Urothelium cell line (cell line): ENCODE results near the gene PAGR1.
"Not testable (repeated sequence)": the region's sequence is repeated elsewhere in the genome, so short reads cannot be mapped to it uniquely, and the experiment has no call there.

Source experiments
- DNase-seq: peaks from one replicate; pipeline ENCODE4 v3.0.0; 2011; ENCODE audit warnings: low spot score, mixed read lengths
- FAIRE-seq: peaks from 2 replicates; lab custom pipeline; 2011; peaks lifted over from hg19 to GRCh38; lab: Jason Lieb, UNC

Gene PAGR1

DNA sequence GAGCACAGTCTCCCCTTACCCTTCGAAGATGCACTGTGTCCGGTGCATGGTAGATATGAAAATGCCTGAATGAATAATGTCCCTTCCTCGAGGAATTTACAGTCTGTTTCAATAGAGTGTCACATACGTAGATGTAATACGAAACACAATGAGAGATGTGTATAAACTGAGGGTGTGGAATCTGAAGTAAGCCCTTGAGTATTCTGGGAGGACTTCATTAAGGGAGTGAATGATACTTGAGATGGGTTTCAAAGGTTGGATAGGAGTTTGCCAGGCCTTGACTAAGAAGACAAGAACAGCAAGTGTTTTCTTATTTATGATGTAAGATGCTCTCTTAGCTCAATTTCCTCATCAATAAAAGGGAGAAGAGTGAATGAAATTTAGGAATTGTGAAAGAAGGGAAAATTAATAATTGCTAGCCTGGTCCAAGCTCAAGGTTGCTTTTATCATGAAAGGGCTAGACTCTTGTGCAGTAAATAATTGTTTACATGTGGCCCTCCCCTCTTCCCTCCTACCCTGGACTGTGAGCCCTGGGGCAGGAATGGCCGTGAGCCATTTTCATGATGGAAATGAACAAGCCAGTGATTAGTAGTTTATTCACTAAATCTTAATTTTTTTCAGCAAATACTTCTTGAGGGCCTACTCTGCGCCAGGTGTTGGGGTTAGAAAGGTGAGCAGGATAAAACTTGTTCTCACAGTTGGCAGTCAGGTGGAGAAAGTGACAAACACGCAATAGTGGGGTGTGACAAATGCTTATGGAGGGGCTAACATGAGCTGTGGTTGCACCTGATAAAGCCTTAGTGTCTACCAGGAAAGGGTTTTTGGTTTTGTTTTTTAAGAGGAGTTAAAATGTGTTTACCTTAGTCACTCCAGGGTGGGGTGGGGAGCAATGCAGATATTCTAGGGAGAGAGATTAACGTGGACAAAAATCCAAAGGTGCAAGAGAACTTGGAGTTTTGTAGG is 23.8 kb upstream of the PAGR1 start:
- FAIRE-seq: no peak
- DNase-seq: no peak

- FAIRE-seq, DNase-seq: not testable (repeated sequence)
Measured at GRCh38 chr16:29793153-29793552, 22.8 kb upstream of the PAGR1 start.

DNA sequence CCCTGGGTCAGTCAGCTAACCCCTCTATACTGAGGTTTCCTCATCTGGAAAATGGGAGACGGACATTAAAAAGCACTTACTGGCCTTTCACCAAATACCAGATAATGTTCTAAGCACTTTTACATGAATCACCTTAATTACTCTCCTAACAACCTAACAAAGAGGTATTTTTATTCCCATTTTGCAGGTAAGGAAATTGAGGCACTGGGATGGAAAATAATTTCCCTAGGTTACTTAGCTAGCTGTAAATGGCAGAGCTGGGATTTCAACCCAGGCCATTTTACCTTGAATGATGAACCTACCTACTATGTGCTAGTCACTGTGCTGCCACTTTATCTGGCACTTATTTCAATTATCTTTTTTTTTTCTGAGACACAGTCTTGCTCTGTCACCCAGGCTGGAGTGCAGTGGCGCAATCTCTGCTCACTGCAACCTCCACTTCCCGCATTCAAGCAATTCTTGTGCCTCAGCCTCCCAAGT is 21.7 kb upstream of the PAGR1 start:
- FAIRE-seq (no peak), DNase-seq (no peak)

- DNase-seq (no peak), FAIRE-seq (no peak)
Measured at GRCh38 chr16:29802416-29802935, 13.5 kb upstream of the PAGR1 start.

- no peak for DNase-seq
- no peak for FAIRE-seq
Measured at GRCh38 chr16:29804020-29804419, 11.9 kb upstream of the PAGR1 start.

DNA sequence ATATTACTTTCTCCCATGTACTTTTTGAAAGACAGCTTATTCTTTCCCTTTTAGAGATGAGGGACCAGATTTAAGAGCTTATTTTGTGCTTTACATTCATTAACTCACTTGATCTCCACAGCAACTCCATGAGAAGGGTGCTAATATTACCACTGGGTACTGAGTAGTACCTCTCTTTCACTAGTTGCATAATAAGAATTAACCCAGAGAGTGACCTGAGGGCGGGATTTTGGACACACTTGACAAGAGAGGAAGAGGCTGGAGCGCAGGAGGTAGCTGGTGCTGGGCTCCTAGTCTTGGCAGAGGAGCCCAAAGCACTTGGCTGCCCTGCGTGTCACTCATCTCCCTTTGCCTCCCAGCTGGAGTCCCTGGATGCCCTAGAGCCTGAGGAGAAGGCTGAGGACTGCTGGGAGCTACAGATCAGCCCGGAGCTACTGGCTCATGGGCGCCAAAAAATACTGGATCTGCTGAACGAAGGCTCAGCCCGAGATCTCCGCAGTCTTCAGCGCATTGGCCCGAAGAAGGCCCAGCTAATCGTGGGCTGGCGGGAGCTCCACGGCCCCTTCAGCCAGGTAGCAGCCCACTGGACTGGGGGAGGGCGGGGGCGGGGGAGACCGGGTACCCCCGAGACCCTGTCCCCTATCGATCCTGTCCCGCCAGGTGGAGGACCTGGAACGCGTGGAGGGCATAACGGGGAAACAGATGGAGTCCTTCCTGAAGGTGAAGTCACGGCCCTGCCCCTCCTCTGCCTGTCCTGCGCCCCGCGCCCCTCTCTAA is 11.3 kb upstream of the PAGR1 start:
- FAIRE-seq: no peak
- DNase-seq: no peak

- DNase-seq: peak; percentile 86
- FAIRE-seq: peak; percentile 90
Measured at GRCh38 chr16:29805232-29806098, 10.5 kb upstream of the PAGR1 start.

DNA sequence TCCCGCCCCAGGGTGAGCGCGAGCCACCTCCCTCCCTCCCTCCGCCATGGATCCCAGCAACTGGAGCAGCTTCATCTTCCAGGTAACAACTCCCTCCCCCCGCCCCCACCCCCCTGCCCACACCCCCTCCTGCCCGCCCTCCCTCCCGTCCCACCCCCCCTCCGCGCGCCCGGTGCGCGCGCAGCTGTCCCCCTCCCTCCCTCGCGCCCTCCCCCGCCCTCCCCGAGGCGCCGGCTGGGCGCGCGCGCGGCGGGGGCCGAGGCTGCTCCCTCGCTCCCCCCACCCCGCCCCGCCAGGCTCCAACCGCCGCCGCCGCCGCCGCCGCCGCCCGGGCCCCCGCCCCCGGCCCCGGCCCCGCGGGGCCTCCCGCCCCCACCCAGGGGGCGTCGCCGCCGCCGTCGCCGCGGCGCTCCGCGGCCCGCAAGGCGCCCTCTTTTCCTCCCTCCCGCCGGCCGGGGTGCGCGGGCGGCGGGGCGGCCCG is 9.8 kb upstream of the PAGR1 start, which contains the start of gene MAZ:
Gene MAZ (plus strand): TSS at position 431 of the 481 bp plus-strand sequence. CDS start 173 bp downstream, outside the sequence.
- DNase-seq (no peak), FAIRE-seq (no peak)

GRCh38 chr16:29806641-29807425 is 9.1 kb upstream of the PAGR1 start:
- DNase-seq: no peak
- FAIRE-seq: no peak

DNA sequence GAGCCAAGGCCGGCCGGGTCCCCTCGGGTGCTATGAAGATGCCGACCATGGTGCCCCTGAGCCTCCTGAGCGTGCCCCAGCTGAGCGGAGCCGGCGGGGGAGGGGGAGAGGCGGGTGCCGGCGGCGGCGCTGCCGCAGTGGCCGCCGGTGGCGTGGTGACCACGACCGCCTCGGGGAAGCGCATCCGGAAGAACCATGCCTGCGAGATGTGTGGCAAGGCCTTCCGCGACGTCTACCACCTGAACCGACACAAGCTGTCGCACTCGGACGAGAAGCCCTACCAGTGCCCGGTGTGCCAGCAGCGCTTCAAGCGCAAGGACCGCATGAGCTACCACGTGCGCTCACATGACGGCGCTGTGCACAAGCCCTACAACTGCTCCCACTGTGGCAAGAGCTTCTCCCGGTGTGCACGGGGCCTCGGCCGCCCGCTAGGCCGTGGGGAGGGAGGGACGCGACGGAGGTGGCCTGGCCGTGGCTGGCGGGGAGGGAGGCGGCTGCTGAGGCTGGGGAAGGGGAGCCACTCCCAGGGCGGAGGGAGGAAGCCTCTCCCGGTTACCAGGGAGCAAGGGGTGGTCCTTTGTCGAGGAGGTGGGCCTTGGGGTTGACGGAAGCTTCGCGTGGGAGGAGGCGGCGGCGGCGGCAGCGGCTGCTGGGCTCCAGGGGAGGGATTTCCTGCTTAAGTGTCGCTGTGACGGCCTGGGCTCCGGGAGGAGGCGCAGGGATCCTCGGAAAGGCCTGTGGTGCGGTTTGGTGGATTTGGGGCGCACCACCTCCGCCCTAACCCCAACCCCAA is 8.3 kb upstream of the PAGR1 start:
- peak; percentile 73 for FAIRE-seq
- no peak for DNase-seq

GRCh38 chr16:29808219-29808900 is 7.6 kb upstream of the PAGR1 start:
- no peak for FAIRE-seq
- DNase-seq: no peak

DNA sequence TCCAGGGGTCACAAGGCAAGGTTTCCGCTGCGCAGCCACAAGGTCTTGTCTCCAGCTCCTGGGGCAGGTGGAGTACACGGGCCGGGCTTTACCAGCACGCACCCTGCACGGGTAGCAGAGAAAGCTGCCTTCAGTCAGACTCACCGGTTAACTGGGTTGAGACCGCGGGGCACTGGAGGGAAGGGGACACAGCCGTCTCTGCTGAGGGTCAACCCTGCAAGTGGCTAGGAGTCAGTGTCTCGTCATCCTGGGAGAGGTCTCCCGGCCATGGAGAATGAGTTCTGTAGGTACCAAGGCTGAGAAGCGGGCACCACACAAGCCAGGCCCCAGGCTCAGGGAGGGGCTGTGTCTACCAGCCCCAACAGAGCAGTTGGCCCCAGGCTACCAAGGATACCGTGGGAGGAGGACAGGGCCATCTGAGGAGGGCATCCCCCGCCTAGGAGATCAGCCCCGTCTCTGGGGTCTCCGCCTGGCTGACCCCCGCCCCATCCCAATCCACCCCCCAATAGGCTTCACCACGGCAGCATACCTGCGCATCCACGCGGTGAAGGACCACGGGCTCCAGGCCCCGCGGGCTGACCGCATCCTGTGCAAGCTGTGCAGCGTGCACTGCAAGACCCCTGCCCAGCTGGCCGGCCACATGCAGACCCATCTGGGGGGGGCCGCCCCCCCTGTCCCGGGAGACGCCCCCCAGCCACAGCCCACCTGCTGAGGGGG is 6.8 kb upstream of the PAGR1 start:
- no peak for DNase-seq
- no peak for FAIRE-seq

DNA sequence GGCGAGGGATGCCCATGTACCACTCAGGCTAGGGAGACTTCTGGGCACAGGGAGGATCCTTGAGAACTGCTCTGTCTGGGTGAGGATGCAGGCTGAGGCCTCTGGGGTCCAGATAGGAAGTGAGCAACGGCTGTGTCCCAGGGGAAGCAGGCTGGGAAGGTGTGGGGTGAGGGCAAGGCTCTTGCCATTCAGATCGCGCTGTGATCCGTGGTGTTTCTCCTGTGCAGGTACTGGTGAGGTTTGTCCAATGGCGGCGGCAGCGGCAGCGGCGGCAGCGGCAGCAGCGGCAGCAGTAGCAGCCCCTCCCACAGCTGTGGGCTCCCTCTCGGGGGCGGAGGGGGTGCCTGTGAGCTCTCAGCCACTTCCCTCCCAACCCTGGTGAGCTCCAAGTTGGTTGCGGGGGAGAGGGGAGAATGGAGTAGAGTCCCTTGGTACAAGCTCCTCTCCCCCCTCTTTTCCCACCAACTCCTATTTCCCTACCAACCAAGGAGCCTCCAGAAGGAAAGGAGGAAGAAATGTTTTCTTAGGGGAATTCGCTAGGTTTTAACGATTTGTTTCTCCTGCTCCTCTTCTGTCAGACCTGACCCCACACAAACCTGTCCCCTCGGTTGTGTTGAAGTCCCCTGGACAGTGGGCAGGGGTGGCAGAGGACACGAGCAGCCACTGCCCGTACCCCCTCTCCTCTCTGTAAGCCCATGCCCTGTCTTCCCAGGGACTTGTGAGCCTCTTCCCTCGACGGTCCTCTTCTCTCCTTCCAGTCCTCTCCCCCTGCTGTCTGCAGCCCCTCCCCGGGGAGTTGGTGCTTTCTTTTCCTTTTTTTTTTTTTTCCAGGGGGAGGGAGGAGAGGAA is 5.9 kb upstream of the PAGR1 start:
- FAIRE-seq (no peak), DNase-seq (no peak)

DNA sequence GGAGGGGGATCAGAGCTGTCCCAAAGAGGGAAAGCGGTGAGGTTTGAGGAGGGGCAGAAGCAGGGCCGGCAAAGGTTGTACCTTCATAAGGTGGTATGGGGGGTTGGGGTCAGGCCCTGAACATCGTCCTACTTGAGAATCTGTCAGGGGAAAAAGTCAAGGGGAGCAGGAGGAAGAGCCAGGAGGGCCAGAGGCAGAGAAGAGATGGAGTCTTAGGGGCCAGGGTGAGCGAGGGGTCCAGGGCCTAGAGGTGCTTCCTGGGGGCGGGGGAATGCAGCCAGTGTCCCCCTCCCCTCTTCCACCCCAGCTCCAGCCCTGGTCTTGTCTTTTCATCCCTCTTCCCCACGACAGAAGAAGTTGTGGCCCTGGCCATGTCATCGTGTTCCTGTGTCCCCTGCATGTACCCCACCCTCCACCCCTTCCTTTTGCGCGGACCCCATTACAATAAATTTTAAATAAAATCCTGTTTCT is 5.2 kb upstream of the PAGR1 start:
- no peak for FAIRE-seq
- no peak for DNase-seq

DNA sequence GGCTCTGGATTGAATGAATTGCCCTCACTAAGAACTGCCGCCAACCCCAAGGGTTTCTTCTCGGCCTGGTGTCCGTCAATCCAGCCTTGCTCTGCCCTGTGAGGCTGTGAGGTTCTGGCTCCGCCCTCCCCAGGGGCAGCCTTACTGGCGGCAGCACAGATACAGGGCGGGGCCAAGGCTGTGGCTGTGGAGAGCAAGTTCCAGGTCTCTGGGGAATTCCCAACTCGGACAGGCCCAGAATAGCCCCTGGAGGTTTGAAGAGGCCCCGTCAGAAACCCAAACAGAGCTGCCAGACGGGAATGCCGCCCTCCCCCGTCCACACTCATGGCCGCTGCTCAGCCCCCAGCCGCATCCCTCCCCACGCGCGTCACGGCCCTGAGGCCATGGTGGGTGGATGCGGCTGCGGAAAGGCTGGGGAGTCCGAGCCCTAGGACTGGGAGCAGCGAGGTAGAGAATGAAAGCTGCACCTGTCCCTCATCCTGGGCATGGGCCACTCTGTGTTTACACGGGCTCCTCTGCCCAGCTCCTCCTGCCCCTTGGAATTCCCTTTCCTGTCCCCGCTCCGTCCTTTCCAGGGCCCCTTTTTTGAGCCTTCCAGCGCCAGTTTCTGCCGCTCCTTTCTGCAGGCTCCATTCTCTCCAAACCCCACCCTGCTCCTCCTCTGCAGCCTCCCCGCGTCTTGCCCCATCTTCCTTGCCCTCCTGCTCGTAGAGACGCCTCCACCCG is 4.6 kb upstream of the PAGR1 start:
- no peak for FAIRE-seq

More for the DNA sequence above, 4.6 kb upstream of the PAGR1 start:
- peak; percentile 87 for DNase-seq
